ENCODE data around the gene ARHGEF11.
"Not testable (repeated sequence)": the region's sequence is repeated elsewhere in the genome, so short reads cannot be mapped to it uniquely, and the experiment has no call there.

ARHGEF11 gene

GRCh38 chr1:157086299-157086698 lies 40.8 kb upstream of the ARHGEF11 start:
- no peak overlapping the region for H3K27ac ChIP-seq (ENCODE audit: low read depth, low read length)
- H3K9me3 ChIP-seq (ENCODE audit: control insufficient read depth, insufficient read depth, low read depth, low read length), result no peaks in the 10 kb centered on the region
- no peaks in the 10 kb centered on the region for H3K36me3 ChIP-seq (ENCODE audit: control insufficient read depth, insufficient read depth, low read length)

DNA sequence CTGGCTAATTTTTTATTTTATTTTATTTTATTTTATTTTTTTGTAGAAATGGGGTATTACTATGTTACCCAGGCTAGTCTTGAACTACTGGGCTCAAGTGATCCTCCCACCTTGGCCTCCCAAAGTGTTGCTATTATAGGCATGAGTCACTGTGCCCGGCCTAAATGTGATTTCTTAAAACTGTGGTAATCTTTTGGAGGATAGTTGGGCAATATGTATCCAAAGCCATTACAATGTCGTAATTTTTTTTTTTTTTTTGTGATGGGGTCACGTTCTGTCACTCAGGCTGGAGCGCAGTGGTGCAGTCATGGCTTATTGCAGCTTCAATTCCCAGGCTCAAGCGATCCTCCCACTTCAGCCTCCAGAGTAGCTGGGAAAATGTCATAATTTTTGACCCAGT lies 39.9 kb upstream of the ARHGEF11 start:
- H3K9ac ChIP-seq (ENCODE audit: low read length), result no peak overlapping the region
- H3K27me3 ChIP-seq (ENCODE audit: control insufficient read depth, insufficient read depth, low read length), result no peaks in the 10 kb centered on the region
- H3K4me1 ChIP-seq (ENCODE audit: control insufficient read depth, insufficient read depth, low read length), result peaks cover 17% of the 10 kb centered on the region
- H3K9me3 ChIP-seq (ENCODE audit: control insufficient read depth, insufficient read depth, low read depth, low read length), result no peaks in the 10 kb centered on the region
- no peaks in the 10 kb centered on the region for H3K36me3 ChIP-seq (ENCODE audit: control insufficient read depth, insufficient read depth, low read length)
- no peak overlapping the region for H3K27ac ChIP-seq (ENCODE audit: low read depth, low read length)
- H3K4me3 ChIP-seq (ENCODE audit: low read depth, low read length), result no peak overlapping the region

More at GRCh38 chr1:157086299-157086698, 40.8 kb upstream of the ARHGEF11 start:
- Histone ChIP-seq H3K27me3 (ENCODE audit: control insufficient read depth, insufficient read depth, low read length) (no peaks in the 10 kb centered on the region), H3K4me1 (ENCODE audit: control insufficient read depth, insufficient read depth, low read length) (peaks cover 19% of the 10 kb centered on the region), H3K9ac (ENCODE audit: low read length) (no peak overlapping the region), H3K4me3 (ENCODE audit: low read depth, low read length) (no peak overlapping the region)

DNA sequence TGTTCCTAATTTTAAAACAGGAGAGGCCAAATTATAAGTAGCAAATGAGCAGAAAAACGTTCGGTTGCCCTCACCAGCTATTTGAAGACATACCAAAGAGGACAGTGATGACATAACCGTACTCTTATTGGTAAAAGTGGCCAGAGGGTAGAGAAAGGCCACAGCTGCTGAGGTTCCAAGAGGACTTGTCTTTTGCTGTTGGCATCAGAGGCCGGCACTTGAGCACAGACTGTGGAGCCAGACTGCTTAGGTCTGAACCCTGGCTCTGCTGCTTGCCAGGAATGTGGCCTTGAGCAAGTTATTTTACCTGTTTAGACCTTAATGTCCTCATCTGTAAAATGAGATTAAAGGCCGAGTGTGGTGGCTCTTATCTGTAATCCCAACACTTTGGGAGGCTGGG lies 39.2 kb upstream of the ARHGEF11 start:
- Histone ChIP-seq H3K4me3 (ENCODE audit: low read depth, low read length) (no peak overlapping the region), H3K4me1 (ENCODE audit: control insufficient read depth, insufficient read depth, low read length) (peaks cover 15% of the 10 kb centered on the region), H3K27ac (ENCODE audit: low read depth, low read length) (no peak overlapping the region), H3K36me3 (ENCODE audit: control insufficient read depth, insufficient read depth, low read length) (no peaks in the 10 kb centered on the region), H3K27me3 (ENCODE audit: control insufficient read depth, insufficient read depth, low read length) (no peaks in the 10 kb centered on the region), H3K9ac (ENCODE audit: low read length) (no peak overlapping the region), H3K9me3 (ENCODE audit: control insufficient read depth, insufficient read depth, low read depth, low read length) (no peaks in the 10 kb centered on the region)

DNA sequence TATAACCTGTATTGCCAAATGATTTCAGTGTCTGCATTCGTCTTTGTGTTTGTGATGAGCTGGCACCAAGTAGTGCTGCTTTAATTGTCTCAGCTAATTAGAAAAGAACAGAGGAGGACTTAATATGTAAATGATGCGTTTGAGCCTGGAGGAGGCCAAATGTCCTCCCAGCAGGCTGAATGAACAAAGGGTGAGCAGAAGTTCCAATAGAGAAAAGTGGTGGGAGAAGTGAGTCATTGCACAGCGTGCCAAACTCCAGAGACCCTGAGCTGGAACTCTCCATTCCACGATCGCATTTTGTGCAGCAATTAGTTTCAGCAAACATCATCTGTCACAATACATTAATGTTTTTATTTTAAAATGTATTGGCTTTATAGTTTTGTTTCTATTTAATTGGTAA lies 36.2 kb upstream of the ARHGEF11 start:
- no peak overlapping the region for H3K4me3 ChIP-seq (ENCODE audit: low read depth, low read length)
- H3K27ac ChIP-seq (ENCODE audit: low read depth, low read length), result no peak overlapping the region
- no peaks in the 10 kb centered on the region for H3K9me3 ChIP-seq (ENCODE audit: control insufficient read depth, insufficient read depth, low read depth, low read length)
- no peaks in the 10 kb centered on the region for H3K36me3 ChIP-seq (ENCODE audit: control insufficient read depth, insufficient read depth, low read length)
- H3K9ac ChIP-seq (ENCODE audit: low read length), result no peak overlapping the region
- no peaks in the 10 kb centered on the region for H3K27me3 ChIP-seq (ENCODE audit: control insufficient read depth, insufficient read depth, low read length)
- H3K4me1 ChIP-seq (ENCODE audit: control insufficient read depth, insufficient read depth, low read length), result peaks cover 15% of the 10 kb centered on the region

DNA sequence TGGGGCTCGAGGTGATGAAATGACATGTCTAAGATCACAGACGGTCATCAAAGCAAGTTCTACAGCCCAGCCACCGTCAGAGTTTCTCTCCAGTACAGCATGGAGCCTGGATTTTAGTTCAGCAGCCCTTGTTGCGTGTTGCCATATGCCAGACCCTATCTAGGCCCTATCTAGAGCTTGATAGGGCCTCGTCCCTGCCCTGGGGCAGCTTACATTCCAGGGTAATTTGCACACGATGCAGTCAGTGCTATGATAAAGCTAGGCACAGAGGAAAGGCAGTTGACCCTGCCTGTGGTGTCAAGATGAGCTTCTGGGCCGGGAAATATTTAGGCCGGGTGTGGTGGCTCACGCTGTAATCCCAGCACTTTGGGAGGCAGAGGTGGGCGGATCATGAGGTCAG lies 35.2 kb upstream of the ARHGEF11 start:
- Histone ChIP-seq H3K4me3 (ENCODE audit: low read depth, low read length) (no peak overlapping the region), H3K36me3 (ENCODE audit: control insufficient read depth, insufficient read depth, low read length) (no peaks in the 10 kb centered on the region), H3K9ac (ENCODE audit: low read length) (no peak overlapping the region), H3K9me3 (ENCODE audit: control insufficient read depth, insufficient read depth, low read depth, low read length) (no peaks in the 10 kb centered on the region), H3K27me3 (ENCODE audit: control insufficient read depth, insufficient read depth, low read length) (no peaks in the 10 kb centered on the region), H3K4me1 (ENCODE audit: control insufficient read depth, insufficient read depth, low read length) (peaks cover 8% of the 10 kb centered on the region; the same call in 1 of the 2 replicates), H3K27ac (ENCODE audit: low read depth, low read length) (no peak overlapping the region)

DNA sequence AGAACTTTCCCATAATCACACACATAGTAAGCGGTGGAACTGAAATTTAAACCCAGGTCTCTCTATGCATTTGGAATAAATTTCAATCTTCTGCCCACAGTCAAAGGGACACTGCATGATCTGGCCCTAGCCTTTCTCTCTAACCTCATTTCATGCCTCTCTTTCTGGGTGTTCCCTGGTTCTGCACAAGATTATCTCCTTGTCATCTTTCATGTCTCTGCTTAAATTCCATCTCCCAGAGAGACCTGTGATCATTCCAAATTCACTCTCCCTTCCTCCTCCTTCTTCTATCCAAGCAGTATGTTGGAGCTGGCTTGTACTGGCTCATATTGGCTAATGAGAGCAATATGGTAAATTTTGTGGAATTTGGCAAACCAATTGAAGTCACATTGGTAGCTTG lies 31.9 kb upstream of the ARHGEF11 start:
- H3K36me3 ChIP-seq (ENCODE audit: control insufficient read depth, insufficient read depth, low read length), result no peaks in the 10 kb centered on the region
- no peak overlapping the region for H3K27ac ChIP-seq (ENCODE audit: low read depth, low read length)
- no peaks in the 10 kb centered on the region for H3K9me3 ChIP-seq (ENCODE audit: control insufficient read depth, insufficient read depth, low read depth, low read length)
- H3K27me3 ChIP-seq (ENCODE audit: control insufficient read depth, insufficient read depth, low read length), result 0 out of 2 replicates have a peak, but pooled peaks cover 4% of the 10 kb centered on the region
- peaks cover 12% of the 10 kb centered on the region for H3K4me1 ChIP-seq (ENCODE audit: control insufficient read depth, insufficient read depth, low read length)
- H3K9ac ChIP-seq (ENCODE audit: low read length), result no peak overlapping the region
- no peak overlapping the region for H3K4me3 ChIP-seq (ENCODE audit: low read depth, low read length)

GRCh38 chr1:157073944-157074685 lies 28.6 kb upstream of the ARHGEF11 start:
- H3K36me3 ChIP-seq (ENCODE audit: control insufficient read depth, insufficient read depth, low read length), result no peaks in the 10 kb centered on the region
- H3K9me3 ChIP-seq (ENCODE audit: control insufficient read depth, insufficient read depth, low read depth, low read length), result no peaks in the 10 kb centered on the region
- H3K4me1 ChIP-seq (ENCODE audit: control insufficient read depth, insufficient read depth, low read length), result peaks cover 4% of the 10 kb centered on the region
- no peak overlapping the region for H3K4me3 ChIP-seq (ENCODE audit: low read depth, low read length)
- no peak overlapping the region for H3K9ac ChIP-seq (ENCODE audit: low read length)
- 0 out of 2 replicates have a peak, but pooled peaks cover 4% of the 10 kb centered on the region for H3K27me3 ChIP-seq (ENCODE audit: control insufficient read depth, insufficient read depth, low read length)
- H3K27ac ChIP-seq (ENCODE audit: low read depth, low read length), result no peak overlapping the region

- Histone ChIP-seq H3K9ac (ENCODE audit: low read length) (no peak overlapping the region), H3K36me3 (ENCODE audit: control insufficient read depth, insufficient read depth, low read length) (no peaks in the 10 kb centered on the region), H3K27me3 (ENCODE audit: control insufficient read depth, insufficient read depth, low read length) (0 out of 2 replicates have a peak, but pooled peaks cover 4% of the 10 kb centered on the region), H3K27ac (ENCODE audit: low read depth, low read length) (no peak overlapping the region), H3K4me1 (ENCODE audit: control insufficient read depth, insufficient read depth, low read length) (peaks cover 4% of the 10 kb centered on the region), H3K9me3 (ENCODE audit: control insufficient read depth, insufficient read depth, low read depth, low read length) (no peaks in the 10 kb centered on the region), H3K4me3 (ENCODE audit: low read depth, low read length) (no peak overlapping the region)
Observed at GRCh38 chr1:157069601-157070000, 24.1 kb upstream of the ARHGEF11 start.

- H3K36me3 ChIP-seq (ENCODE audit: control insufficient read depth, insufficient read depth, low read length); H3K27ac ChIP-seq (ENCODE audit: low read depth, low read length); H3K4me3 ChIP-seq (ENCODE audit: low read depth, low read length); H3K4me1 ChIP-seq (ENCODE audit: control insufficient read depth, insufficient read depth, low read length); H3K9ac ChIP-seq (ENCODE audit: low read length); H3K9me3 ChIP-seq (ENCODE audit: control insufficient read depth, insufficient read depth, low read depth, low read length); H3K27me3 ChIP-seq (ENCODE audit: control insufficient read depth, insufficient read depth, low read length): not testable (repeated sequence)
Observed at GRCh38 chr1:157059241-157059640, 13.7 kb upstream of the ARHGEF11 start.

GRCh38 chr1:157056269-157056668 lies 10.7 kb upstream of the ARHGEF11 start:
- H3K36me3 ChIP-seq (ENCODE audit: control insufficient read depth, insufficient read depth, low read length), result no peaks in the 10 kb centered on the region
- no peak overlapping the region for H3K27ac ChIP-seq (ENCODE audit: low read depth, low read length)
- 0 out of 2 replicates have a peak, but pooled peaks cover 8% of the 10 kb centered on the region for H3K9me3 ChIP-seq (ENCODE audit: control insufficient read depth, insufficient read depth, low read depth, low read length)
- H3K4me1 ChIP-seq (ENCODE audit: control insufficient read depth, insufficient read depth, low read length), result no peaks in the 10 kb centered on the region
- no peak overlapping the region for H3K4me3 ChIP-seq (ENCODE audit: low read depth, low read length)
- H3K27me3 ChIP-seq (ENCODE audit: control insufficient read depth, insufficient read depth, low read length), result no peaks in the 10 kb centered on the region
- no peak overlapping the region for H3K9ac ChIP-seq (ENCODE audit: low read length)

GRCh38 chr1:157055729-157056128 lies 10.2 kb upstream of the ARHGEF11 start:
- H3K4me1 ChIP-seq (ENCODE audit: control insufficient read depth, insufficient read depth, low read length); H3K9me3 ChIP-seq (ENCODE audit: control insufficient read depth, insufficient read depth, low read depth, low read length); H3K27me3 ChIP-seq (ENCODE audit: control insufficient read depth, insufficient read depth, low read length); H3K27ac ChIP-seq (ENCODE audit: low read depth, low read length); H3K36me3 ChIP-seq (ENCODE audit: control insufficient read depth, insufficient read depth, low read length); H3K4me3 ChIP-seq (ENCODE audit: low read depth, low read length); H3K9ac ChIP-seq (ENCODE audit: low read length): not testable (repeated sequence)

All from HUES6 (cell line).